GM19438 (cell line): ENCODE data around the gene JUND.

Experiments used
- ATAC-seq: cut with Tn5 transposase; IDR thresholded peaks from one replicate; pipeline ENCODE4 v1.9.1; 2021; ENCODE audit warnings: low read depth; ENCODE audit not compliant: unreplicated experiment

JUND gene

DNA sequence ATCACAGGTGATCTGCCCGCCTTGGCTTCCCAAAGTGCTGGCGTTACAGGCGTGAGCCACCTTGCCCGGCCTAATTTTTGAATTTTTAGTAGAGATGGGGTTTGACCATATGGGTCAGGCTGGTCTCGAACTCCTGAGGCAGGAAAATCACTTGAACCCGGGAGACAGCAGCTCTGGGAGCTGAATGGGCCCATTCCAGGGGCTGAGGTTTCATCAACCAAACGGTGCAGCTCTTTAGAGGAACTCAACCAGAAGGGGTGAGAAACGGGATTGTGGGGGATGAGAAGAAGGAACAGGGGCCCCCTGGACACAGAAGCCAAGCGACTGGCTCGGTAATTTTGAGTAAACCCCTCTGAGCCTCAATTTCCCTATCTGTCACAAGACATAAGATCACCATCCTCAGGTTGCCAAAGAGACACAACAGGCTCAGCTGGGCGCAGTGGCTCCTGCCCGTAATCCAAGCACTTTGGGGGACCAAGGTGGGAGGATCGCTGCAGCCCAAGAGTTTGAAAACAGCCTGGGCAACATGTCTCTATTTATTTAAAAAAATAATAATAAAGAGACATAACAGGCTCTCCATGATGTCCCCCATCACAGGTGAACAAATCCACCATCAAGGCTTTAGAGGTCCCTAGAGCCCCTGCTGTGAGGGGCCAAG, 7.7 kb downstream of the JUND start:
- ATAC-seq: no peak

DNA sequence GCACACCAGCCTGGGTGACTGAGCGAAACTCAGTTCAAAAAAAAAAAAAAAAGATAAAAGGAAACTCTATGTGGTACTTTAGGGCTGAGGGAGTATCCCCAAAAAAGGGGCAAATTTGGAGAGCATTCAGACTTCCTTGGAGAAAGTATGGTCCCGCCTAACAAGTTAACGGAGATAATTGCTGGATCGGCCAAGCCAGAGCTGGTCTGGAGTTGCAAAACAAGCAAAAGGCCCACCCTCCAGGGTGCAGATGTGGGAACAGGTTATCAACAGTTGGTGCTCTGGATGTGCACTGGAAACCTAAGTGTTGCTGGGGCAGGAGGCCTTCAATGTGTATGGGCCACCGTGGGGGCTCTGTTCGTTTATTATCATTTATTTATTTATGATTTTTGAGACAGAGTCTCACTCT, 10.0 kb downstream of the JUND start:
- ATAC-seq: no peak

DNA sequence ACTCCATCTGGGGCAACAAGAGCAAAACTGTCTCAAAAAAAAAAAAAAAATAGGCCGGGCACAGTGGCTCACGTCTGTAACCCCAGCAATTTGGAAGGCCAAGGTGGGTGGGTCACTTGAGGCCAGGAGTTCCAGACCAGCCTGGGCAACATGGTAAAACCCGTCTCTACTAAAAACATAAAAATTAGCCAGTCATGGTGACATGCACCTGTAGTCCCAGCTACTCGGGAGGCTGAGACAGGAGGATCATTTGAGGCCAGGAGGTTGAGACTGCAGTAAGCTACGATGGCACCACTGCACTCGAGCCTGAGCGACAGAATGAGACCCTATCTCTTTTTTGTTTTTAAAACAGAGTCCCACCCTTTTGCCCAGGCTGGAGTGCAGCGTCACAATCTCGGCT, 11.1 kb downstream of the JUND start:
- no peak for ATAC-seq

DNA sequence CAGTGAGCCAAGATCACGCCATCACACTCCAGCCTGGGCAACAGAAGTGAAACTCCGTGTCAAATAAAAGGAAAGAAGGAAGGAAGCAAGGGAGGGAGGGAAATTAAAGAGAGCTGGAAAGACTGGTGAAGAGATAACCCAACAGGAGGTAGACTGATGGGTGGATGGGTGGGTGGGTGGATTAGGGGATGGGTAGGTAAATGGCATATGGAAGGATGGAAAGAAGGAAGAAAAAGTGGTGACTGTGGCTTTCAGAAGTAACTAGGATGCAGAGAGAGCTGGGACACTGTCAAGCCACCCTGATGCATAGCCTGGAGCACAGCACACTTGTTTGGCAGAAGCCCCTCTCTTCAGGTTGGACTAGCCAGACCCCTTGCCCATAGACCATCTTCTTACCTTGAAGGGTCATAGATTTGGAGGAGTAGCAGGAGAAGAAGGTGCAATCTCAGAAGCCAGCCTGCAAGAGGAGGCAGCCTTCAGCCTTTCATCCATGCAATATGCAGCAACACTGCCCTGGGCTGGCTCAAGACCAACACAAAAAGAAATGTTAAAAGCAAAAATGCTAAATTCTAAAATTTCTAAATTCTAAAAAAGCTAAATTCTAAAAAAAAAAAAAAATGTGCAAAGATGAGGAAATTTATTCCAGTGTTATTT, 12.2 kb downstream of the JUND start:
- no peak for ATAC-seq

DNA sequence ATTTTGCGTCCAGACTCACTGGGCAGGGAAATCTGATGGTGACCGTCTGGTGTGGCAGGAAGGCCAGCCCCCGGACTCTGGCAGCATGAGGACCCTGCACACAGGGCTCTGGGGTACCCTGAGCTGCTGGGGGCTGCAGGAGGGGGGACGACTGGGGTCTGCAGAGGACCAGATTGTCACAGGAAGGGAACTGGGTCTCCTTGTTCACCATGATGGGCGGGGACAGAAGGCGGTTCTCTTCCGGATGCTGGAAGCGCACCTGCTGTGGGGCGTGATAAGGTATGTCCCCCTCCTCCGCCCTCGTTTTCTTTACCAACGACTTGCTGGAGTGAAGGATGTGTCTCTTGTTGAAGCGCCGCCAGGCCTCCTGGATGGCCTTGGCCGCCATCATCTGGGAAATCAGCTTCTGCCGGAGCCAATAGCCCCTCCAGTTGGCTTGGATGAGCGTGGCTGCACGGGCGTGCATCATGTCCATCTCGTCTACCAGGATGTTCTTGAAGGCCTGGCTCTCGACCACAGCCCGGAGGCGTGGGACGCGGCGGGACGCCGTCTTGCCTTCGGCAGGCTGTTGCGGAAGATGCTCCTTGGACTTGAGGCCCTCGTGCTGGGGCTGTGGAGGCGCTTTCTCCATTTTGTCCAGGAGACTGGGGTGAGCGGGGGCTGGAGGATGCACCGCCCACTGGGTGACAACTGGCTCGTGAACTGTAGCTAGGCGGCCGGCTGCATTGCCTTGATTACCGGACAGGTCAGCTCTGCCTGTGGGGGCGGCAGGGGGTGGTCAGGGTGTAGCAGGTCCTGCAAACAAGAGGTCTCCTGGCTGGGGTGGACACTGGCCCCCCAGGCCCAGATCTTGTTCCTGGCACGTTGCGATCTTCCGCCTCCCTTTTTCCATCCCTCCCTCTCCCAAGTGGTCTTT, 14.4 kb downstream of the JUND start:
- ATAC-seq: no peak

DNA sequence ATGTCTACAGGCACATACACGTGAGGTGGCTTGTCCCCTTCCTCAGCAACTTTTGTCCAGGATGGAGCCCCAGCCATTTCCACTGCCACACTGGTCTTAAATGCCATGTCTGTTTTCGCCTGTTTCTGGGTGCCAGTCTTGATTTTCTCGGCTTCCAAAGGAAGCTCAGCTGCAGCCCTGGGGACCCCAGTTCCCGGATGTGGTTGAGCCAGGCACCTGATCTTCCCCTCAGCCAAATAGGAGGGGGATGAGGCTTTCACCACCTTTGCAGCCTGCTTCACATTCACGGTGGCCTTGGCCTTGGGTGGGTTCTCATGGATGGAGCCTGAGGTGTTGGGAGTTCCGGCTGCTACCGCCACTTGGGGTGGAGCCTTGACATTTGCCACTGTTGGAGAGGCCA, 15.8 kb downstream of the JUND start:
- ATAC-seq: no peak

DNA sequence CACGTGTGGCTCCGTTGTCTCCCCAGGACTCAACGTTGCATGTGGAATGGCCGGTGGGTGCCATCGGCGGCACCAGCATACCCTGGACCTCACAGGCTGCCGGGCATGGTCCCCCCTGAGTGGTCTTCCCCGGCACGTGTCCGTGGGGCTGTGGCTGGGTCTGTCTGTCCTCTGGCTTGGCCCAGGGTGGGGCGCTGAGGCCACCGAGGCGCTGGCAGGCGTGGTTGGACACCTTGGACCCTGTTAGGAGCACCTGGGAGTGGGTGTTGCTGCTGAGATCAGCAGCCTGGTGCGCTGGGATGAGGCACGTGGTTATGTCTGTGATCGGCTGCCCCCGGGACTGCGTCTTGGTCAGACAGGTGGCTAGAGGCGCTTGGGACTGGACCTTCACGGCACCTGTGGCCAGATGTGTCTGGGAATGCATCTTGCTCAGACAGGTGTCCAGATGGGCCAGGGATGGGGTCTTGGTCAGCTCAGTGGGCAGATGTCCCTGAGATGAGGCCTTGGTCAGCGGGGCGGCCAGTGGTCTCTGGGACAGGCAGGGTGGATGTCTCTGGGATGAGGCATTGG, 16.4 kb downstream of the JUND start:
- ATAC-seq: no peak

DNA sequence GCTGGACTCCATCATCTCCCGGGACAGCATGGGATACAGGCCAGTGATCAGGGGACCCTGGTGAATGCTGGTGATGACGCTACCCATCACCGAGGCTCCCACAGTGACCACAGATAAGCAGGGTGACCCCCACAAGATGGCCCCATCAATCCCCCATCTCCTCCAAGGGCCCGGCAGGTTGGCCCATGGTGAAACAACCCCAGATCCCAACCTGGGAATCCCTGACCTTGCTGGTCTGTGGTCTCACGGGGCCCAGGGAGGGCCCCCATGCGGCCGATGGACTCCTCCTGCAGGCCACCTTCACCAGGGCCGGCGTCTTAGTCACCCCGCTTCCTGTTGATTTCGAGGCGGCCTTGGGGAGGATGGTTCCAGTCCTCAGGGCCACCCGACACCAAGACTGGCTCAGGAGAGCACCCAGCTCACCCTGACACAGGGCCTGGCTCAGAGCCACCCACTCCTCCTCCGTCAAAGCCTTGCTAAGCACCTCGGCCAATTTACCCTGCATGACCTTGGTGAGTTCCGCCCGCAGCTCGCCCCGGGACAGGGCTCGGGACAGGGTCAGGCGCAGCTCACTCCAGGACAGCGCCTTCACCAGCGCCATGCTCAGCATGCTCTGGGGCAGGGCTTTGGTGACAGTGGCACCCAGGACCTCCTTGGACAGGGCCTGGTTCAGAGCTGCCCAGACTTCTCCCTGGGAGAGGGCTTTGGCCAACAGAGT, 17.1 kb downstream of the JUND start:
- no peak for ATAC-seq

DNA sequence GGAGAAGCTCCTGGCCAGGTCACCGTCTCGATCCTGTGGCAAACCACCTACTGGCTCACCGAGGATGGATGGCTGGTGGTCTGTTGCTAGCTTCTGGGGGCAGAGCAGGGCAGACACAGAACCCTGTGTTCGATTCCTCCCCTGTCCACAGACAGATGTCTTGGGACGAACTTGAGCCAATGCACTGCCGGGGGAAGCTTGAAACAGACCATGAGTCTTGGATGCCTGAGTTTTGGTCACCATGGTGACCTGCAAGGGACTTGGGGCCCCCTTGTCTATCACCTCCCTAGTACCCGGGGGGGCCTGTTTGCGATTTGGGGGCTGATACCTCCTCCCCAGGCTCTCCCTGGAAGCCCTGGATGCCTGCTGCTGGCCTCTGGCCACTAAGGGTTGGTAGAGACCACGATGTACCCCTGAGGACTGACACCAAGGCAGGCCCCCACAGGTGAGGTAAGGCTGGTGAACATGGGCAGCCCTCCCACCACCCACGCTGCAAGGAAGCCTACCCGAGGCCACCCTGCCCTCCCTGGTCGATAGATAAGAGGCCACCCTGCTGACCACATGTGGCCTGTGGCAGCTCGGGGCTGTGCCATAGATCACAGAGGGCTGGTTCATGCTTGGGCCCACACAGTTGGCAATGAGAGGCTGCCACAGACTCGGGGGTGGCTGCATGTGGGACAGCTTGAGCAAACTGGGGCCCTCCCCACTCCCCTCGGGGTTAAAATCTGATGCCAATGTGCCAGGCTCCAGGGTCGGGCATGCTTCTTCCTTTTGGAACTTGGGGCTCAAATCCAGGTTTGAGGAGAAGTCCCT, 17.9 kb downstream of the JUND start:
- ATAC-seq: no peak

DNA sequence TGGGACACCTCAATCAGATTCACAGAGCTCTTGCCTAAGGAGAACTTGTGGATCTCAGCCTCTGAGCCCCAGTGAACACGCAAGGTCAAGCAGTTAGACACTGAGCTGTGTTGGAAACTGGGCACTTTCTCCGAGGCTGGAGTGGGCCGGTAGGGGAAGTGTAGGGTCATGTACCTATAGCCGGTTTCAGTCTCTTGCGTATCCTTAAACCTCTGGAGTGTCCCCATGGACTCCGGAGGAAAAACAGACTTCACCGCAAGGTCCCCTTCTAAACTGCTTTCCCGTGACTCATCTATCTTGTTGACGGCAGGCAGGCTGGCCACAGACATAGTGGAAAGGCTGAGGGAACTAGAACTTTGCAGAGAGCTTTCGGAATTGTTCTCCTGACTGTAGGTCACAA, 18.5 kb downstream of the JUND start:
- no peak for ATAC-seq

DNA sequence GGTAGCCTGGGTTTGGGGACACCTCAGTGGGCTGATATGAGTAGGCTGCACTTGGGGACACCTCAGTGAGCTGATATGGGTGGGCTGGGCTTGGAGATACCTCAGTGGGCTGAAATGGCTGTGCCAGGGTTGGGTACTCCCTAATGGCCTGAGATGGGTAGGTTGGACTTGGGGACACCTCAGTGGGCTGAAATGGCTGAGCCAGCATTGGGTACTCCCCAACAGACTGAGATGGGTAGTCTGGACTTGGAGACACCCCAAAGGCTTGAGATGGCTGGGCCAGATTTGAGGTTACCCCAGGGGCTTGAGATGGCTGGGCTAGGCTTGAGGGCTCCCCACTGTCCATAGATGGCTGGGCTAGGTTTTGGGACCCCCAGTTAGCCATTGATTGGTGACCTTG, 19.3 kb downstream of the JUND start:
- ATAC-seq: no peak

DNA sequence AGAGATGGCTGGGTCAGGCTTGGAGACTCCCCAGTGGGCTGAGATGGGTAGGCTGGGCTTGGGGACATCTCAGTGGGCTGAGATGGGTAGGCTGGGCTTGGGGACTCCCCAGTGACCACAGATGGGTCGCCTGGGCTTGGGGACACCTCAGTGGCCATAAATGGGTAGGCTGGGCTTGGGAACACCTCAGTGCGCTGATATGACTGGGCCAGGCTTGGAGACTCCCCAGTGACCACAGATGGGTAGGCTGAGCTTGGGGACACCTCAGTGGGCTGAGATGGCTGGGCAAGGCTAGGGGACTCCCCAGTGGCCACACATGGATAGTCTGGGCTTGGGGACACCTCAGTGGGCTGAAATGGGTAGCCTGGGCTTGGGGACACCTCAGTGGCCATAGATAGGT, 19.9 kb downstream of the JUND start:
- ATAC-seq: no peak

DNA sequence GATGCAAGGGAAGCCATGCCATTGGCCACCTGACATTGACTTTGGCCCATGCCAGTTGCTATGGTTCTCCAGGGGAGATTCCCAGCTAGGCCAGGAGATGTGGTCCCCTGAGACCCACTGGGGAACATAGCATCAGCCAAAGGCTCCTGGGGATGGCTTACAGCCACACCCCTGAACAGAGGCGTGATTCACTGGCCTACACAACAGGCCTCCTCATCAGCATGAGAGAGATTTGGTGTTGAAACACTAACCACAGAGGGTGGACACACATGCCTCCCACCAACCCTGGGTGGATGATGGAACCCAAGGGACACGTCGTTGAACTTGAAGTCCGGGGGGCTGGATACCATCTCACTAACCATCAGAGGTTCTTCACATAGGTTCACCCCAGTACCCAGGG, 21.5 kb downstream of the JUND start:
- no peak for ATAC-seq

DNA sequence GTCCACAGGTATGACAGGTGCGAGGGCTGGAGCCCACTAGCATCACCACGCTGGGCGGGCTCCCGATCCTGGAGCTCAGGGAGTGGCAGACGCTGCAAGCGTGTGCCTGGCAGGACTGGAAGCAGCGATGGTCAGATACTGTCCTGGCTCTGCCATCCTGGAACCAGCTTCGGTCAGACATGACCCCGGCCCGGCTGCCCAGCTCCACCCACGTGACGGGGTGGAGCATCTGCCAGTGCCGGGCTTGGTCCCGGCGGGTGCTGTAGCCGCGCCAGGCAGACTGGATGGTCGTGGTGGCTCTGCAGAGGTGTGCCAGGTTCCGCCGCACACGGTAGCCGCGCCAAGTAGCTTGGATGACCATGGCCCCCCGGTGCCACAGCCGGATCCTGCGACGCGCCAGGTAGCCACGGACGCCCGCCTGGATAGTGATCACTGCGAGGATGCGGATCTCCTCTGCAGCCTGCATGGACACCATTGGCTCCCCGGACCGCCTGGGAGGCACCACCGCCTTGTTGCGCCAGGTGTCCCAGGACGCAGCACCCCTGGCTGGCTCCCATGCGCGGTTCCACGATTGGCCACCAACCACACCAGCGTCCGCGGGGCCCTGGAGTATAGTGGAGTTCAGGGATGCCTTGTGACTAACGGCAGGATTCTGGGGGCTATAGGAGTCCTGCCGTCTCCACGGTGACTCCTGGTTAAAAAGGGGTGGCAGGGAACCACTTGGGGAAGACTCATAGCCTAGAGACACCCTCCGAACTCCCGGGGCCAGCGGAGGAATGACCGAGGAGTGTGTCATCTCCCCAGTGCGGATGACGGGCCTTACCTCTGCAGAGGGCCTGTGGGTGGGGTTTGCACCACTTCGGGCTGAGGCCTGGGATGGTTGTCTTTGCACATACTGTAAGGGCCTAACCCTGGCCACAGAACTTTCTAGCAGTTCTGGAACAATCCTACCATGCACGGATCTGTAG, 23.6 kb downstream of the JUND start:
- ATAC-seq: no peak

DNA sequence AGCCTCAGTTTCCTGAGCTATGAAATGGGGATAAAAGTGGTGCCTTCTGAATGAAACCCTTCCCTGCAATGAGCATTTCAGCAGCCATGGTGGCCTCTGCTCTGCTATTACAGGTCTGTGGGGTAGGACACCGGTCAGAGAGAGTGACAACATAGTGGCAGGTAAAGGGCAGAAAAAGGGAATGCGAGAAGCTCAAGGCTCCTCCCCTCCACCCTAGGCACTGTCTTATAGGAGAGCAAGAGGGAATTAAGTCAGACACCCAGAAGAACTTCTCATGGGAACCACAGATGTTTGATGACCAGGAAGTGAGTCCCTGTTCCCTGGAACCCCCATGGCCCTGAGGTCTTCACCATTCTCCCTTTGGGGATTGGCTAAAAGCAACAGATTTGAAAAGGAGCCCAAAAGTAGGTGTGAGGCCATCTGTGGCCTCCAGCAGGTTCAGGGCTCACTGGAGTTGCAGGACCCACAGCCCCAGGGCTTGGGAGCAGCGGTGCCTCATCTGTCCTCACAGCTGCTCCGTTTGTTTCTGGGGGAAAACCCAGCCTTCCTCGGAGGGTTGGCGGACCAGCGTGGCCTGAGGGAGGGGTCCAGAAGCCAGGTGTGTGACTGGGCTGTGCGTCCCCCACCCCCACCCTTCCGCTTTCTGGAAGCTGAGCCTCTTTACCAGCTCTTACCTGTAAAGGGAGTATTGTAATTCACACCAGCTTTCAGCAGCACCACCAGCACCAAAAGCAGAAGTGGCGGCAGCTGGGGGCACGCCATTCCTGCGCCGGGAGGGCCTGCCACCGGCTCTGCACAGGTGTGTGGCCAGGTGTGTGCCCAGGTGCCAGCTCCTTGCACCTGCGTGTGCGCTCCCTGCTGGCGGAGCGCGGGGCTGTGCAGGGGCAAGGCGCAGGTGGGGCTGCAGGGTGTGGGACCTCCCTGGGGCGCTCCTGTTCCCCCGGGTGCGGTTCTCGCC, 26.6 kb downstream of the JUND start:
- ATAC-seq: no peak

DNA sequence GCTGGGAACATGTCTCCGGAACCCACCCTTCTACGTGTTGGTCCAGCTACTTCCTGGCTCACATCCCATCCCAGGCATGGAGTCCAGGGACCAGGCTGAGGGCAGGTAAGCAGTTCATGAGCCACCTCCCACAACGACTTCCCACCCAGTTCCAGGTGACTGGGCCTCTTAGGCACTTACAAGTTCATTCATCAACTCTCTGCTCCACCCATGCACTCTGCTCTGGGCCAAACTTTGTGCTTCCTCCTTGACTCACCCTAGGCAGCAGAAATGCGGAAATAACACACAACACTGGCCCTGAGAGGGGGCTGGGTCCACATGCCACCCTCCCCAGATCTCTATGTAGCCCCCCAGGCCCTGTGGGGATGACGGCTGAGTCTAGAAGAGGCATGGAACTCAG, 27.7 kb downstream of the JUND start:
- no peak for ATAC-seq

DNA sequence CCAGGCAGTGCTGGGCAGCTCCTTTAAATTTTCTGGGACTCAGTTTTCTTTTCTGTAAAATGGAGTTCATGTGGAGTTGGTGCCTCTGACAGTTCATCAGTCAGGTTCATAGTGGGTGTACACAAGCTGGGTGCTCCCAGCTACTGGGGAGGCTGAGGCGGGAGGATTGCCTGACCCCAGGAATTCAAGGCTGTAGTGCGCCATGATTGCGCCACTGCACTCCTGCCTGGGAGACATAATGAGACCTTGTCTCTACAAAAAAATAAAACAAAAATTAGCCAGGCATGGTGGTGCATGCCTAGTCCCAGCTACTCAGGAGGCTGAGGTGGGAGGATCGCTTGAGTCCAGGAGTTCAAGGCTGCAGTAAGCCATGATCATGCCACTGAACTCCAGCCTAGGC, 28.3 kb downstream of the JUND start:
- no peak for ATAC-seq

DNA sequence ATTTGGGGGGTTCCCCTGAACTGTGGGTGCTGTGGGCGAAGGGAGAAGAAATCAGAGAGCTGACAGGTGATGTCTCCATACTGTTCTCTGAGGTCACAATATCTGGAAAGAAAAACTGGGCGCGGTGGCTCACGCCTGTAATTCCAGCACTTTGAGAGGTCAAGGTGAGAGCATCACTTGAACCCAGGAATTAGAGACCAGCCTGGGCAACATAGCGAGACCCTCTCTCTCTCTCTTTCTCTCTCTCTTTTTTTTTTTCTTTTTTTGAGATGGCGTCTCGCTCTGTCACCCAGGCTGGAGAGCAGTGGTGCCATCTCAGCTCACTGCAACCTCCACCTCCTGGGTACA, 29.1 kb downstream of the JUND start:
- no peak for ATAC-seq
